ENCODE measurements around the gene CHRNB1. TPM values are rescaled to one million over a fixed set of nuclear protein-coding genes. Genes with fewer than 3 reads are reported as not detected.

Gene CHRNB1
- total and polyA plus RNA-seq, 2 experiments from 2014 or later = 11.1 to 11.2 TPM

- DNase-seq (ENCODE audit: low spot score) (no peak), ATAC-seq (no peak)
- Mint-ChIP-seq H3K27ac (no peak overlapping the region), H3K36me3 (ENCODE audit: low read depth) (peaks cover 11% of the 10 kb centered on the region), H3K9me3 (no peaks in the 10 kb centered on the region), H3K27me3 (ENCODE audit: insufficient read depth, low read depth, poor library complexity) (peaks cover 17% of the 10 kb centered on the region), H3K4me1 (peaks cover 24% of the 10 kb centered on the region), H3K4me3 (no peak overlapping the region)
- Histone ChIP-seq H3F3A (replicated peaks; ENCODE audit: low read depth) (0 out of 2 replicates have a peak, but pooled peaks cover 5% of the 10 kb centered on the region), H2AFZ (no peak overlapping the region), H3K4me2 (no peak overlapping the region), H3K9me2 (ENCODE audit: insufficient read depth) (peaks cover 4% of the 10 kb centered on the region; the same call in 1 of the 2 replicates), H3K27ac (ENCODE audit: low read depth) (no peak overlapping the region), H3K4me3 (no peak overlapping the region), H3K36me3 (ENCODE audit: insufficient read depth) (no peaks in the 10 kb centered on the region), H3K27me3 (ENCODE audit: insufficient read depth) (no peaks in the 10 kb centered on the region), H3K4me1 (ENCODE audit: insufficient read depth) (peaks cover 15% of the 10 kb centered on the region; the same call in 1 of the 2 replicates), H4K20me1 (replicated peaks; ENCODE audit: insufficient read depth) (no peaks in the 10 kb centered on the region), H3K79me2 (replicated peaks; ENCODE audit: insufficient read depth) (no peaks in the 10 kb centered on the region)
- TF ChIP-seq REST (IDR thresholded peaks at IDR 0.05; ENCODE audit: unreplicated experiment) = no peak
- TF ChIP-seq EZH2 (IDR thresholded peaks at IDR 0.05; ENCODE audit: low read depth, unreplicated experiment) = no peak
Measured at GRCh38 chr17:7463372-7463846, 18.5 kb downstream of the CHRNB1 start.

DNA sequence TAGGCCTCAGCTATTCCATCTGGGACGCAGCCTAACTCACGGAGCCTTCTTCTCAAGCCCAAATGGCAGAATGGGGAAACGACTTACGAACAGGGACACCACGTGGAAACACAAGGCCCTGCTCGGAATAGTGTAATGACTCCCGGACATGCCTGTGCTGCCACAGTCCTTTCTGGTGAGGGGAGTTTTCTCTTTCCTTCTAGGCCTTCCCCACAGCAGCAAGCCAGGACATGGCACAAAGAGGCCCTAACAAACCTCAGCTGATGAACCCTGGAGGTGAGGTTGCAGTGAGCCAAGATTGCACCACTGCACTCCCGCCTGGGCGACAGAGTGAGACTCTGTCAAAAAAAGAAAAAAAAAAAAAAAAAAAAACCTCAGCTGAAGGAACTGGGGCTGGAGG lies 19.2 kb downstream of the CHRNB1 start:
- H3K27ac Mint-ChIP-seq = no peak overlapping the region
- no peaks in the 10 kb centered on the region for H3K79me2 ChIP-seq (replicated peaks; ENCODE audit: insufficient read depth)
- peaks cover 4% of the 10 kb centered on the region; the same call in 1 of the 2 replicates for H3K9me2 ChIP-seq (ENCODE audit: insufficient read depth)
- peaks cover 24% of the 10 kb centered on the region for H3K4me1 Mint-ChIP-seq
- ATAC-seq (no peak), DNase-seq (ENCODE audit: low spot score) (no peak)
- no peak overlapping the region for H3K27ac ChIP-seq (ENCODE audit: low read depth)
- H3K36me3 Mint-ChIP-seq (ENCODE audit: low read depth) = peaks cover 11% of the 10 kb centered on the region
- peaks cover 20% of the 10 kb centered on the region for H3K27me3 Mint-ChIP-seq (ENCODE audit: insufficient read depth, low read depth, poor library complexity)
- H4K20me1 ChIP-seq (replicated peaks; ENCODE audit: insufficient read depth) = no peaks in the 10 kb centered on the region
- no peak overlapping the region for H3K4me3 ChIP-seq
- peaks cover 15% of the 10 kb centered on the region; the same call in 1 of the 2 replicates for H3K4me1 ChIP-seq (ENCODE audit: insufficient read depth)
- no peak overlapping the region for H2AFZ ChIP-seq
- H3K9me3 Mint-ChIP-seq = no peaks in the 10 kb centered on the region
- H3F3A ChIP-seq (replicated peaks; ENCODE audit: low read depth) = 0 out of 2 replicates have a peak, but pooled peaks cover 5% of the 10 kb centered on the region
- no peaks in the 10 kb centered on the region for H3K27me3 ChIP-seq (ENCODE audit: insufficient read depth)
- no peak overlapping the region for H3K4me2 ChIP-seq
- no peaks in the 10 kb centered on the region for H3K36me3 ChIP-seq (ENCODE audit: insufficient read depth)
- H3K4me3 Mint-ChIP-seq = no peak overlapping the region
- TF ChIP-seq CREB1 (CRISPR knock-in tag; IDR thresholded peaks at IDR 0.05; ENCODE audit: low read depth) (no peak), CTCF (conservative IDR thresholded peaks at IDR 0.05; ENCODE audit: low read depth in 2 of 2) (no peak), JUNB (IDR thresholded peaks at IDR 0.05; ENCODE audit: unreplicated experiment) (no peak), ZNF114 (CRISPR knock-in tag; IDR thresholded peaks at IDR 0.05) (no peak), STAT1 (IDR thresholded peaks at IDR 0.05; ENCODE audit: unreplicated experiment) (no peak), ZNF331 (CRISPR knock-in tag; IDR thresholded peaks at IDR 0.05; ENCODE audit: low read depth) (no peak), NANOG (IDR thresholded peaks at IDR 0.05; ENCODE audit: borderline replicate concordance) (no peak), POLR2AphosphoS5 (IDR thresholded peaks at IDR 0.05; ENCODE audit: low read depth) (no peak)
- TF ChIP-seq, protein P1, sequence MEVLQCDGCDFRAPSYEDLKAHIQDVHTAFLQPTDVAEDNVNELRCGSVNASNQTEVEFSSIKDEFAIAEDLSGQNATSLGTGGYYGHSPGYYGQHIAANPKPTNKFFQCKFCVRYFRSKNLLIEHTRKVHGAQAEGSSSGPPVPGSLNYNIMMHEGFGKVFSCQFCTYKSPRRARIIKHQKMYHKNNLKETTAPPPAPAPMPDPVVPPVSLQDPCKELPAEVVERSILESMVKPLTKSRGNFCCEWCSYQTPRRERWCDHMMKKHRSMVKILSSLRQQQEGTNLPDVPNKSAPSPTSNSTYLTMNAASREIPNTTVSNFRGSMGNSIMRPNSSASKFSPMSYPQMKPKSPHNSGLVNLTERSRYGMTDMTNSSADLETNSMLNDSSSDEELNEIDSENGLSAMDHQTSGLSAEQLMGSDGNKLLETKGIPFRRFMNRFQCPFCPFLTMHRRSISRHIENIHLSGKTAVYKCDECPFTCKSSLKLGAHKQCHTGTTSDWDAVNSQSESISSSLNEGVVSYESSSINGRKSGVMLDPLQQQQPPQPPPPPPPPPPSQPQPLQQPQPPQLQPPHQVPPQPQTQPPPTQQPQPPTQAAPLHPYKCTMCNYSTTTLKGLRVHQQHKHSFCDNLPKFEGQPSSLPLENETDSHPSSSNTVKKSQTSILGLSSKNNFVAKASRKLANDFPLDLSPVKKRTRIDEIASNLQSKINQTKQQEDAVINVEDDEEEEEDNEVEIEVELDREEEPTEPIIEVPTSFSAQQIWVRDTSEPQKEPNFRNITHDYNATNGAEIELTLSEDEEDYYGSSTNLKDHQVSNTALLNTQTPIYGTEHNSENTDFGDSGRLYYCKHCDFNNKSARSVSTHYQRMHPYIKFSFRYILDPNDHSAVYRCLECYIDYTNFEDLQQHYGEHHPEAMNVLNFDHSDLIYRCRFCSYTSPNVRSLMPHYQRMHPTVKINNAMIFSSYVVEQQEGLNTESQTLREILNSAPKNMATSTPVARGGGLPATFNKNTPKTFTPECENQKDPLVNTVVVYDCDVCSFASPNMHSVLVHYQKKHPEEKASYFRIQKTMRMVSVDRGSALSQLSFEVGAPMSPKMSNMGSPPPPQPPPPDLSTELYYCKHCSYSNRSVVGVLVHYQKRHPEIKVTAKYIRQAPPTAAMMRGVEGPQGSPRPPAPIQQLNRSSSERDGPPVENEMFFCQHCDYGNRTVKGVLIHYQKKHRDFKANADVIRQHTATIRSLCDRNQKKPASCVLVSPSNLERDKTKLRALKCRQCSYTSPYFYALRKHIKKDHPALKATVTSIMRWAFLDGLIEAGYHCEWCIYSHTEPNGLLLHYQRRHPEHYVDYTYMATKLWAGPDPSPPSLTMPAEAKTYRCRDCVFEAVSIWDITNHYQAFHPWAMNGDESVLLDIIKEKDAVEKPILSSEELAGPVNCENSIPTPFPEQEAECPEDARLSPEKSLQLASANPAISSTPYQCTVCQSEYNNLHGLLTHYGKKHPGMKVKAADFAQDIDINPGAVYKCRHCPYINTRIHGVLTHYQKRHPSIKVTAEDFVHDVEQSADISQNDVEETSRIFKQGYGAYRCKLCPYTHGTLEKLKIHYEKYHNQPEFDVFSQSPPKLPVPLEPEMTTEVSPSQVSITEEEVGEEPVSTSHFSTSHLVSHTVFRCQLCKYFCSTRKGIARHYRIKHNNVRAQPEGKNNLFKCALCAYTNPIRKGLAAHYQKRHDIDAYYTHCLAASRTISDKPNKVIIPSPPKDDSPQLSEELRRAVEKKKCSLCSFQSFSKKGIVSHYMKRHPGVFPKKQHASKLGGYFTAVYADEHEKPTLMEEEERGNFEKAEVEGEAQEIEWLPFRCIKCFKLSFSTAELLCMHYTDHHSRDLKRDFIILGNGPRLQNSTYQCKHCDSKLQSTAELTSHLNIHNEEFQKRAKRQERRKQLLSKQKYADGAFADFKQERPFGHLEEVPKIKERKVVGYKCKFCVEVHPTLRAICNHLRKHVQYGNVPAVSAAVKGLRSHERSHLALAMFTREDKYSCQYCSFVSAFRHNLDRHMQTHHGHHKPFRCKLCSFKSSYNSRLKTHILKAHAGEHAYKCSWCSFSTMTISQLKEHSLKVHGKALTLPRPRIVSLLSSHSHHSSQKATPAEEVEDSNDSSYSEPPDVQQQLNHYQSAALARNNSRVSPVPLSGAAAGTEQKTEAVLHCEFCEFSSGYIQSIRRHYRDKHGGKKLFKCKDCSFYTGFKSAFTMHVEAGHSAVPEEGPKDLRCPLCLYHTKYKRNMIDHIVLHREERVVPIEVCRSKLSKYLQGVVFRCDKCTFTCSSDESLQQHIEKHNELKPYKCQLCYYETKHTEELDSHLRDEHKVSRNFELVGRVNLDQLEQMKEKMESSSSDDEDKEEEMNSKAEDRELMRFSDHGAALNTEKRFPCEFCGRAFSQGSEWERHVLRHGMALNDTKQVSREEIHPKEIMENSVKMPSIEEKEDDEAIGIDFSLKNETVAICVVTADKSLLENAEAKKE (CRISPR knock-in tag; IDR thresholded peaks at IDR 0.05) = no peak

All from GM23338 (cell line).